Tibial nerve (tissue), 4 donors: ENCODE measurements around the gene EMID1. TPM values are rescaled to one million over a fixed set of nuclear protein-coding genes. Genes with fewer than 3 reads are reported as not detected.

Experiments used
- DNase-seq, 2 donors: peaks; one replicate each; pipeline ENCODE4 v3.0.0-alpha.2; 2019; ENCODE audit warnings: low spot score in 2 of 2
- H3K27ac ChIP-seq, 4 donors: fragments of 200-600 bp; sonication (generic) in 3 of 4; one replicate each; pipeline ENCODE4 v1.5.1; 2017 to 2019; ENCODE audit warnings: mild to moderate bottlenecking in 1 of 4
- H3K27me3 ChIP-seq, 2 donors: fragments of 200-600 bp; sonication (generic) in 1 of 2; one replicate each; pipeline versions ENCODE4 v1.5.1 to v1.6.0; 2017 to 2019
- H3K36me3 ChIP-seq, 3 donors: fragments of 200-600 bp; sonication (generic); one replicate each; pipeline ENCODE4 v1.5.1; 2018 to 2019
- H3K4me1 ChIP-seq, 4 donors: fragments of 200-600 bp; sonication (generic) in 3 of 4; one replicate each; pipeline ENCODE4 v1.5.1; 2017 to 2019
- H3K4me3 ChIP-seq, 4 donors: fragments of 200-600 bp; sonication (generic) in 3 of 4; one replicate each; pipeline ENCODE4 v1.5.1; 2017 to 2019; ENCODE audit warnings: mild to moderate bottlenecking in 1 of 4, moderate library complexity in 1 of 4
- H3K9me3 ChIP-seq, 4 donors: fragments of 200-600 bp; sonication (generic) in 3 of 4; one replicate each; pipeline ENCODE4 v1.5.1; 2017 to 2019
- CTCF ChIP-seq, 5 experiments: fragments of 200-600 bp in 3 of 5; fragments of 450-650 bp in 2 of 5; sonication (generic) in 3 of 5; IDR thresholded peaks; one replicate each; pipeline ENCODE4 v1.5.1; 2016 to 2019; ENCODE audit warnings: antibody characterized with exemption in 5 of 5, mild to moderate bottlenecking in 3 of 5, moderate library complexity in 2 of 5
- EP300 ChIP-seq, 2 donors: sonication (generic); formaldehyde crosslinking; IDR thresholded peaks; one replicate each; pipeline ENCODE4 v1.6.1; 2017; ENCODE audit warnings: antibody characterized with exemption in 2 of 2, mild to moderate bottlenecking in 1 of 2
- POLR2A ChIP-seq, 2 donors: fragments of 450-650 bp; IDR thresholded peaks; one replicate each; pipeline ENCODE4 v1.6.1; 2017; ENCODE audit warnings: antibody characterized with exemption in 2 of 2, mild to moderate bottlenecking in 2 of 2, moderate library complexity in 2 of 2
- WGBS, 2 donors: methylation state at CpG; one replicate each; pipeline ENCODE4 v1.1.5; 2018; 5-methylcytosine and 5-hydroxymethylcytosine counted together
- total RNA-seq, 4 donors: library from RNA; depleted of rRNA; stranded (reverse); fragments of >200 nt; gene quantifications; one replicate each; pipeline ENCODE4 v1.1.0, GENCODE V29; 2016

Gene EMID1
- total RNA-seq, 4 donors from 2014 or later, result 1.0 to 9.9 (median 3.0) TPM

DNA sequence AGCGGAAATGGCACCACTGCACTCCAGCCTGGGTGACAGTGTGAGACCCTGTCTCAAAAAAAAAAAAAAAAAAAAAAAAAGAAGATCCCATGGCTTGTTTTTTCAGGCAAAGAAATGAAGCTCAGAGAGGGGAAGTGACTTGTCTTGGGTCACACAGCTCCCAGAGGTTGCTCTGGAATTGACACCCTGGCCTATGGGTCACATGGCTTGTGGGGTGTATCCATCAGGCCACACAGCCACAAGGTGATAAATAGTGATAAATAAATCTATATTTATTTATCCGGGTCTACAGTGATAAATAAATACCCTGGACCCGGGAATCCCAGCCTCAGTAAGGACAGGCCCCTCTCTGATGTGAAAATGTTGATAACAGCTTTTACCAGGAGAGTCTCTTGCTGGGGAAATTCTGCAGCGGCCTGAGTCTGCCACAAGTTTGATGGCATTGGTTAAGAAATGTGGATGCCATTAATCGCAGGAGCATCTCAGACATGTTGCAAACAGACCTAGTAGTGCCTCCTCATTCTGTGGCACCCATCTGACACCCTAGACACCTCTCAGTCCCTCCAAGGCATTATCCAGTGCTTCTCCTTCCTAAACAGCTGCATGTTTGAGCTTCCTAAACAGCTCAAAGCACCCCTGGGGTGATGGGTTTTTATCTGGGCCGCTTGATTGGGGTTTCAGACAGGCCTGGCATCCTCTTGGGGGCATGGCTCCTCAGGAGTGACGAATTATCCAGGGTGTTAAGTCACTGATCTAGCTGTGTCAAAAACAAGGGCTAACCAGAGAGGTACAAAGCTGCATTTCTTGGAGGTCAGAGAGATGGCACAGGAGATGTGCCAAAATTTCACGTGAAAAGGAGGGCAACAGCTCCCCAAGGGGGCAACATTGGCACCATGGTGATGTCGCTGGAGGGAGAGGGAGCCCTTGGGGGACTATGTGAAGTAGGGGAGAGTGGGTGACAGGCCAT, 1.9 kb upstream of the EMID1 start:
- H3K27ac ChIP-seq, result no peak overlapping the region
- H3K4me1 ChIP-seq, result peaks cover 0 to 35% (median 9%) of the 10 kb centered on the region in 4 donors
- no peaks in the 10 kb centered on the region for H3K9me3 ChIP-seq
- no peak overlapping the region for H3K4me3 ChIP-seq
- H3K36me3 ChIP-seq, result no peaks in the 10 kb centered on the region
- DNase-seq, result no peak
- TF ChIP-seq EP300 (IDR thresholded peaks at IDR 0.05) (no peak), CTCF (IDR thresholded peaks at IDR 0.05) (no peak), POLR2A (IDR thresholded peaks at IDR 0.05) (no peak)
- WGBS, 2 donors, result 76 to 78% methylated on average over 7 to 9 of the region's 9 CpGs
- H3K27me3 ChIP-seq, result peaks cover 0 to 13% of the 10 kb centered on the region in 2 donors

- WGBS, 2 donors, result 87% methylated on average over 5 of the region's 8 CpGs
- H3K9me3 ChIP-seq, result no peaks in the 10 kb centered on the region
- no peak overlapping the region for H3K27ac ChIP-seq
- H3K36me3 ChIP-seq, result no peaks in the 10 kb centered on the region
- no peak for DNase-seq
- peaks cover 0 to 13% of the 10 kb centered on the region in 2 donors for H3K27me3 ChIP-seq
- TF ChIP-seq EP300 (IDR thresholded peaks at IDR 0.05), result no peak
- TF ChIP-seq POLR2A (IDR thresholded peaks at IDR 0.05), result no peak
- TF ChIP-seq CTCF (IDR thresholded peaks at IDR 0.05), result no peak
- H3K4me1 ChIP-seq, result peaks cover 0 to 35% (median 12%) of the 10 kb centered on the region in 4 donors
- no peak overlapping the region for H3K4me3 ChIP-seq
Measured at GRCh38 chr22:29204455-29205183, 1.1 kb upstream of the EMID1 start.

- peaks cover 0 to 12% of the 10 kb centered on the region in 2 donors for H3K27me3 ChIP-seq
- H3K27ac ChIP-seq, result no peak overlapping the region
- 72 to 80% methylated on average over 11 of the region's 11 CpGs for WGBS, 2 donors
- H3K9me3 ChIP-seq, result no peaks in the 10 kb centered on the region
- H3K36me3 ChIP-seq, result no peaks in the 10 kb centered on the region
- H3K4me3 ChIP-seq, result peak overlapping the region in 2 of 4 donors; percentile 15 to 52
- H3K4me1 ChIP-seq, result peaks cover 0 to 35% (median 12%) of the 10 kb centered on the region in 4 donors
- TF ChIP-seq POLR2A (IDR thresholded peaks at IDR 0.05) (no peak), EP300 (IDR thresholded peaks at IDR 0.05) (no peak), CTCF (IDR thresholded peaks at IDR 0.05) (no peak)
- DNase-seq, result no peak
Measured at GRCh38 chr22:29205252-29205593, 473 bp upstream of the EMID1 start.

GRCh38 chr22:29206372-29207242, 911 bp downstream of the EMID1 start:
- DNase-seq, result no peak
- peak overlapping the region in 1 of 4 donors; percentile 40 for H3K27ac ChIP-seq
- peaks cover 0 to 35% (median 12%) of the 10 kb centered on the region in 4 donors for H3K4me1 ChIP-seq
- peak overlapping the region; percentile 26 to 52 (median 43) for H3K4me3 ChIP-seq
- no peaks in the 10 kb centered on the region for H3K9me3 ChIP-seq
- no peaks in the 10 kb centered on the region for H3K36me3 ChIP-seq
- 50 to 56% methylated on average over 19 of the region's 19 CpGs for WGBS, 2 donors
- TF ChIP-seq EP300 (IDR thresholded peaks at IDR 0.05), result no peak
- TF ChIP-seq POLR2A (IDR thresholded peaks at IDR 0.05), result no peak
- no peak for TF ChIP-seq CTCF (IDR thresholded peaks at IDR 0.05)
- peaks cover 0 to 10% of the 10 kb centered on the region in 2 donors for H3K27me3 ChIP-seq
